Vagina (tissue), 2 donors: Measurements from ENCODE around the gene ELOA2. TPM values are rescaled to one million over a fixed set of nuclear protein-coding genes. Genes with fewer than 3 reads are reported as not detected.
"Not testable (repeated sequence)": the region's sequence is repeated elsewhere in the genome, so short reads cannot be mapped to it uniquely, and the experiment has no call there.

Experiments
- DNase-seq, 2 donors: peaks; one replicate each; pipeline ENCODE4 v3.0.0-alpha.2; 2017; ENCODE audit errors: extremely low spot score in 2 of 2
- H3K27ac ChIP-seq: fragments of 200-600 bp; sonication (generic); one replicate; pipeline ENCODE4 v1.5.1; 2019
- H3K27me3 ChIP-seq: fragments of 200-600 bp; sonication (generic); one replicate; pipeline ENCODE4 v1.5.1; 2019
- H3K36me3 ChIP-seq, 2 donors: fragments of 200-600 bp; sonication (generic); one replicate each; pipeline ENCODE4 v1.5.1; 2017 to 2019
- H3K4me1 ChIP-seq: fragments of 200-600 bp; sonication (generic); one replicate; pipeline ENCODE4 v1.5.1; 2019
- H3K4me3 ChIP-seq, 2 donors: fragments of 200-600 bp; sonication (generic); 1 replicate in 1 of 2; 2 replicates in 1 of 2; pipeline ENCODE4 v1.5.1; 2016 to 2019
- H3K9me3 ChIP-seq: fragments of 200-600 bp; sonication (generic); one replicate; pipeline ENCODE4 v1.5.1; 2019
- intact Hi-C: fragments of 100-400 bp; cut with DNase I; formaldehyde crosslinking; loops from one replicate; pipeline ENCODE4 v1.15.1; 2023
- total RNA-seq: library from RNA; depleted of rRNA; stranded (reverse); fragments of >200 nt; gene quantifications from one replicate; pipeline ENCODE4 v1.2.3, GENCODE V29; 2016

ELOA2 gene
- total RNA-seq, 1 donor from 2014 or later: not detected

DNA sequence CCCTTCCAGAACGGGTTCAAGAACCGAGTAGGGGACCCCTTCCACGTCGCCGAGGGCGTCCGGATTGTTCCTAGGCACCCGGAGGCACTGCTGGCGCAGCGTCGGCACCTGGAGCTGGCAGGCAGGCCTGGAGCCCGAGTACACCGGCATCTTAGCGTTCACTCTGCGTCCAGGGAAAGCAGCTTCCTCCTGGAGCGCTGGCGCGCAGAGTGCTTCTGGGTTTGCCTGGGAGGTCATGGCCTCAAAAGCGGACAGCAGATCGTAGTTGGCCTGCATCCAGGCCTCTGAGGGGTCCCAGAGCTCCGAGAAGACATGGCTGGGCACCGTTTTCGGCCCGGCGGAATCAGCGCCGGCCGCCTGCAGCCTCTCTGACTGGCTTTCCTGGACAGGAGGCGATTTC is 12.6 kb downstream of the ELOA2 start:
- H3K9me3 ChIP-seq, H3K36me3 ChIP-seq, intact Hi-C loops, H3K4me3 ChIP-seq, H3K27ac ChIP-seq, H3K4me1 ChIP-seq, H3K27me3 ChIP-seq, DNase-seq: not testable (repeated sequence)

DNA sequence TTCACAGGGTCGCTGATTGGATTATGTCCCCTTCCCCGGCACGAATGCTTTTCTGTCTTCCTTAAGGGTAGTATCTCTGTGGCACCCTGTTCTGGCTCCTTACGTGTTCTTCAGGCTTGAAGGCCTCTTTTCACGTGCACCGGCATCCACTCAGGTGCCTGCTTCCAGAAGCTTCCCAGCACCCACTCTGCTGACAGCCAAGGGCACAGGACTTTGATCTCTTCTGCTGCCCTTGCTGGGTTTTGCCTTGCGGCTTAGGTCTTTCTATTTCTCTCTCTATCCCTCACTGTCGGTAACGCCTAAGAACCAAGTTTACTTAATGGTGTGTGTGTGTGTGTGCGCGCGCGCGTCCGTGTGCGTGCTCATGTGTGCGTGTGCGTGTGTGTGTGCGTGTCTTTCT is 14.7 kb downstream of the ELOA2 start:
- H3K36me3 ChIP-seq, H3K27me3 ChIP-seq, H3K27ac ChIP-seq, intact Hi-C loops, H3K4me1 ChIP-seq, H3K4me3 ChIP-seq, H3K9me3 ChIP-seq, DNase-seq: not testable (repeated sequence)

DNA sequence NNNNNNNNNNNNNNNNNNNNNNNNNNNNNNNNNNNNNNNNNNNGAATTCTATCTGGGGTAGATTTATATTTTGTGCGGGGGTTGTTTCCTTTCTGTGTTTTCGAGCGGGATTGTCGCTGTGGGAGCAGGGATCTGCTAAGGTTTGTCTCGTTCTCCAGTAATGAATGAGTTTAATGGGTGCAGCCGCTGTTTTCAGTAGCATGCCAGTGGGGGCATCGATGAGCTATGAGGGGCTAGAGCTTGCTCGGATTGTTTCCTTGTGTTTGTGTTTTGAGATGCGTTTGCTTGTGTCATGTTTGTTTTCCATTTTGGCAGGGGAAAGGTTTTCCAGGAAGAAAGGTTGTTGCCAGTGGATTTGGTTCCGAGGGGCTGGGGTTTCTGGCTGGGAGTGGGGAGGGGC is 15.6 kb downstream of the ELOA2 start:
- H3K4me3 ChIP-seq, H3K27ac ChIP-seq, intact Hi-C loops, H3K36me3 ChIP-seq, H3K27me3 ChIP-seq, H3K9me3 ChIP-seq, H3K4me1 ChIP-seq, DNase-seq: not testable (repeated sequence)

Other genes starting within 250 kb of the ELOA2 start
- 17.7 TPM for gene PIAS2, start 118.1 kb downstream of the ELOA2 start, total RNA-seq
- gene KATNAL2, start 118.0 kb downstream of the ELOA2 start, total RNA-seq: 5.2 TPM
- 17.2 TPM for gene HDHD2, start 114.9 kb upstream of the ELOA2 start, total RNA-seq
- 6.4 TPM for gene IER3IP1, start 140.7 kb upstream of the ELOA2 start, total RNA-seq
- not detected for gene SKOR2, start 216.0 kb upstream of the ELOA2 start, total RNA-seq